ENCODE data around the gene LCA5.
"Not testable (repeated sequence)": the region's sequence is repeated elsewhere in the genome, so short reads cannot be mapped to it uniquely, and the experiment has no call there.

Gene LCA5

GRCh38 chr6:79551401-79551800 is 14.2 kb upstream of the LCA5 start:
- TF ChIP-seq GATA1 (IDR thresholded peaks at IDR 0.05; ENCODE audit: low read depth, low read length), result no peak
- TF ChIP-seq POLR2A (IDR thresholded peaks at IDR 0.05; ENCODE audit: low read length), result no peak
- DNase-seq, result no peak

GRCh38 chr6:79548304-79548703 is 11.1 kb upstream of the LCA5 start:
- TF ChIP-seq POLR2A (IDR thresholded peaks at IDR 0.05; ENCODE audit: low read length) (no peak), GATA1 (IDR thresholded peaks at IDR 0.05; ENCODE audit: low read depth, low read length) (no peak)
- no peak for DNase-seq

- DNase-seq, result no peak
- no peak for TF ChIP-seq POLR2A (IDR thresholded peaks at IDR 0.05; ENCODE audit: low read length)
- no peak for TF ChIP-seq GATA1 (IDR thresholded peaks at IDR 0.05; ENCODE audit: low read depth, low read length)
Observed at GRCh38 chr6:79546186-79546585, 9.0 kb upstream of the LCA5 start.

- peak; percentile 70 to 84 for DNase-seq
- TF ChIP-seq GATA1 (IDR thresholded peaks at IDR 0.05; ENCODE audit: low read depth, low read length), result no peak
- TF ChIP-seq POLR2A (IDR thresholded peaks at IDR 0.05; ENCODE audit: low read length), result no peak
Observed at GRCh38 chr6:79544939-79545450, 7.8 kb upstream of the LCA5 start.

- DNase-seq, result peak in 1 of 2 experiments; percentile 10
- TF ChIP-seq GATA1 (IDR thresholded peaks at IDR 0.05; ENCODE audit: low read depth, low read length) (no peak), POLR2A (IDR thresholded peaks at IDR 0.05; ENCODE audit: low read length) (no peak)
Observed at GRCh38 chr6:79544299-79544927, 7.2 kb upstream of the LCA5 start.

GRCh38 chr6:79543886-79544285 is 6.7 kb upstream of the LCA5 start:
- DNase-seq, result no peak

GRCh38 chr6:79543411-79543810 is 6.2 kb upstream of the LCA5 start:
- no peak for DNase-seq
- TF ChIP-seq GATA1 (IDR thresholded peaks at IDR 0.05; ENCODE audit: low read depth, low read length), result no peak
- no peak for TF ChIP-seq POLR2A (IDR thresholded peaks at IDR 0.05; ENCODE audit: low read length)

More at GRCh38 chr6:79543886-79544285, 6.7 kb upstream of the LCA5 start:
- TF ChIP-seq POLR2A (IDR thresholded peaks at IDR 0.05; ENCODE audit: low read length) (no peak), GATA1 (IDR thresholded peaks at IDR 0.05; ENCODE audit: low read depth, low read length) (no peak)

GRCh38 chr6:79538106-79538971 is 1.1 kb upstream of the LCA5 start:
- DNase-seq, result peak in 1 of 2 experiments; percentile 13
- TF ChIP-seq GATA1 (IDR thresholded peaks at IDR 0.05; ENCODE audit: low read depth, low read length), result no peak
- no peak for TF ChIP-seq POLR2A (IDR thresholded peaks at IDR 0.05; ENCODE audit: low read length)

- peak; percentile 23 to 49 for DNase-seq
- no peak for TF ChIP-seq GATA1 (IDR thresholded peaks at IDR 0.05; ENCODE audit: low read depth, low read length)
- TF ChIP-seq POLR2A (IDR thresholded peaks at IDR 0.05; ENCODE audit: low read length), result no peak
Observed at GRCh38 chr6:79536585-79536953, 661 bp downstream of the LCA5 start.

- not testable (repeated sequence) for DNase-seq
Observed at GRCh38 chr6:79529567-79529966, 7.7 kb downstream of the LCA5 start.

GRCh38 chr6:79526897-79527296 is 10.3 kb downstream of the LCA5 start:
- no peak for DNase-seq
- no peak for TF ChIP-seq GATA1 (IDR thresholded peaks at IDR 0.05; ENCODE audit: low read depth, low read length)
- TF ChIP-seq POLR2A (IDR thresholded peaks at IDR 0.05; ENCODE audit: low read length), result no peak

- DNase-seq, result no peak
- TF ChIP-seq GATA1 (IDR thresholded peaks at IDR 0.05; ENCODE audit: low read depth, low read length), result no peak
- TF ChIP-seq POLR2A (IDR thresholded peaks at IDR 0.05; ENCODE audit: low read length), result no peak
Observed at GRCh38 chr6:79525272-79526100, 11.7 kb downstream of the LCA5 start.

GRCh38 chr6:79524065-79524464 is 13.2 kb downstream of the LCA5 start:
- TF ChIP-seq GATA1 (IDR thresholded peaks at IDR 0.05; ENCODE audit: low read depth, low read length) (no peak), POLR2A (IDR thresholded peaks at IDR 0.05; ENCODE audit: low read length) (no peak)
- no peak for DNase-seq

GRCh38 chr6:79522609-79523008 is 14.6 kb downstream of the LCA5 start:
- TF ChIP-seq POLR2A (IDR thresholded peaks at IDR 0.05; ENCODE audit: low read length), result no peak
- TF ChIP-seq GATA1 (IDR thresholded peaks at IDR 0.05; ENCODE audit: low read depth, low read length), result no peak
- no peak for DNase-seq
